Measurements from ENCODE around the gene MLLT10.

DNA sequence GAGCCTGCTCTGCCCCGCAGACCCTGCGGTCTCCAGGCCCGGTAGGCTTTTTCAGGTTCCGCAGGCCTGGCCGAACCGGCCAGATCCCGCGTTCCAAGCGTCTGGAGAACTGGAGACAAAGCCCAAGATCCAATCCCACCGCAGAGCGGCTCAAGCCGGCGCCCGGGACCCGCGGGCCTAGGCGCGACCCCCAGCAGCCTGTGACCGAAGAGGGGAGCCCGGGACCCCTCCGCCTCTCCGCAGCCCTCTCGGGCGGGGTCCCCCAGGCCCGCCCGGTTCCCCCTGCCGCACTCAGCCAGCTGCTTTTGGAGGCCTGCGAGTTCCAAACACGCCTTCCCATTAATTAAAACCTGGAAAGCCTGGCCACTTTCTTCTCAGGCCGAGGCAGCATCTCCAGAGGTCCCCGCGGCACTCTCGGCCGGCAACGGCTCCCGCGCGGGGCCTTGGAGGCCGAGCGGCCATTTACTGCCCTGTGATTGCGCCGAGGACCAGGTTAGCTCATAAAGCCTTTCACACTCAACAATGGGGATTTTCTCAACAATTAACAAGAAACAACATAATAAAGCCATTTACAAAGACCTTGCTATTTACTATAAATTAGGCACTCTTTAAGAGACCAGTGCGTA is 25.2 kb upstream of the MLLT10 start:
- TF ChIP-seq CTCF (IDR thresholded peaks at IDR 0.05; ENCODE audit: low read depth, low read length) (no peak), POLR2A (IDR thresholded peaks at IDR 0.05; ENCODE audit: extremely low read depth, insufficient read length) (no peak), MYC (IDR thresholded peaks at IDR 0.05; ENCODE audit: low read depth, low read length) (no peak), MAX (IDR thresholded peaks at IDR 0.05; ENCODE audit: low read depth, low read length) (no peak)

All from NB4 (cell line).